ENCODE results near the gene RMI2.
A peak's percentile ranks its signal among the peaks of the same experiment; 100 is the strongest.
"Not testable (repeated sequence)": the region's sequence is repeated elsewhere in the genome, so short reads cannot be mapped to it uniquely, and the experiment has no call there.

Gene RMI2

GRCh38 chr16:11345040-11345862, at the start of gene RMI2:
Gene RMI2 (plus strand): TSS chr16:11345459. CDS start chr16:11345472, 13 bp downstream.
- peak within 1 kb of the TSS; percentile 56 for H3K9ac ChIP-seq (ENCODE audit: low read depth, low read length)
- no peaks in the 10 kb centered on the region for H3K9me3 ChIP-seq (ENCODE audit: control insufficient read depth, insufficient read depth, low read length)
- H3K4me1 ChIP-seq (ENCODE audit: insufficient read depth, low read length): peaks cover 16% of the 10 kb centered on the region
- H3K36me3 ChIP-seq (ENCODE audit: insufficient read depth, low read length): no peaks in the 10 kb centered on the region

- Histone ChIP-seq H3K36me3 (ENCODE audit: insufficient read depth, low read length) (no peaks in the 10 kb centered on the region), H3K9ac (ENCODE audit: low read depth, low read length) (no peak overlapping the region), H3K4me1 (ENCODE audit: insufficient read depth, low read length) (peaks cover 21% of the 10 kb centered on the region), H3K9me3 (ENCODE audit: control insufficient read depth, insufficient read depth, low read length) (no peaks in the 10 kb centered on the region)
These were observed 49.6 kb upstream of the RMI2 start for GRCh38 chr16:11295672-11296071.

- Histone ChIP-seq H3K36me3 (ENCODE audit: insufficient read depth, low read length) (no peaks in the 10 kb centered on the region), H3K9ac (ENCODE audit: low read depth, low read length) (no peak overlapping the region), H3K4me1 (ENCODE audit: insufficient read depth, low read length) (peaks cover 15% of the 10 kb centered on the region), H3K9me3 (ENCODE audit: control insufficient read depth, insufficient read depth, low read length) (no peaks in the 10 kb centered on the region)
These were observed 48.9 kb upstream of the RMI2 start for GRCh38 chr16:11296351-11296705.

GRCh38 chr16:11296706-11297491, 48.4 kb upstream of the RMI2 start:
- Histone ChIP-seq H3K36me3 (ENCODE audit: insufficient read depth, low read length) (no peaks in the 10 kb centered on the region), H3K4me1 (ENCODE audit: insufficient read depth, low read length) (peaks cover 14% of the 10 kb centered on the region), H3K9me3 (ENCODE audit: control insufficient read depth, insufficient read depth, low read length) (no peaks in the 10 kb centered on the region), H3K9ac (ENCODE audit: low read depth, low read length) (no peak overlapping the region)

- H3K4me1 ChIP-seq (ENCODE audit: insufficient read depth, low read length): peaks cover 14% of the 10 kb centered on the region
- H3K36me3 ChIP-seq (ENCODE audit: insufficient read depth, low read length): no peaks in the 10 kb centered on the region
- H3K9ac ChIP-seq (ENCODE audit: low read depth, low read length): no peak overlapping the region
- H3K9me3 ChIP-seq (ENCODE audit: control insufficient read depth, insufficient read depth, low read length): no peaks in the 10 kb centered on the region
These were observed 47.6 kb upstream of the RMI2 start for GRCh38 chr16:11297492-11298142.

- Histone ChIP-seq H3K36me3 (ENCODE audit: insufficient read depth, low read length) (no peaks in the 10 kb centered on the region), H3K9me3 (ENCODE audit: control insufficient read depth, insufficient read depth, low read length) (no peaks in the 10 kb centered on the region), H3K4me1 (ENCODE audit: insufficient read depth, low read length) (peaks cover 14% of the 10 kb centered on the region), H3K9ac (ENCODE audit: low read depth, low read length) (no peak overlapping the region)
These were observed 46.9 kb upstream of the RMI2 start for GRCh38 chr16:11298143-11298900.

- H3K4me1 ChIP-seq (ENCODE audit: insufficient read depth, low read length): peaks cover 14% of the 10 kb centered on the region
- not testable (repeated sequence) for H3K36me3 ChIP-seq (ENCODE audit: insufficient read depth, low read length); H3K9me3 ChIP-seq (ENCODE audit: control insufficient read depth, insufficient read depth, low read length); H3K9ac ChIP-seq (ENCODE audit: low read depth, low read length)
These were observed 46.2 kb upstream of the RMI2 start for GRCh38 chr16:11298950-11299547.

DNA sequence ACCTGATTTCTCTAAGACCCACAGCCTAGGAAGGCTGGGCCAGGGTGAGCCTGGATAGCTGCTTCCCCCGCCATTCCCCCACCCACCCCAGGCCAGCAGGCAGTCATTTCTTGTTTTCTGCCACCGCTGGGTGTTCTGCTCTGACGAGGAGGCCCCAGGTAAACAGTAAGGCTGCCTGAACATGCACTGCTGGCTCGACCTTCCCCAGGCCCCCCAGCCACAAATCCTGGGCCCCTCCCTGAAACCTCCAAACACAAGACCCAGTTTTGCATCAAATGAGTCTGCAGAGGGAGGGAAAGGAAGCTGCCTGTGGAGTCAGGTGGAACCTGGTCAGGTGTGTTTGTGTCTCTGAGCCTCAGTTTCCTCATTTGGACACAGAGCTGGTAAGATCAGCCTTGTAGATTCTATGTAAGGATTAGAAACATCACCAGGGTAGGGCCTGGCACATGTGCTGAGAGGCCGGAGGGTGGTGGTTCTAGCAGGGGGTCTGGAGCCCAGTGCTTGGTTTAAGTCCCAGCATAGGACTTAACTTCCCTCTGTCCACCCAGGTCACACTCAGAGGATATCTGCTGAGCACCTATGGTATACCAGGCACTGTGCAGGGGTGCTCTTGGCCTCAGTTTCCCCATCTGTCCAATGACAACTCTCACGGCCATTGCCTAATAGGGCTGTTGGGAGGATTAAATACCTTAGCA, 45.2 kb upstream of the RMI2 start:
- H3K9ac ChIP-seq (ENCODE audit: low read depth, low read length): no peak overlapping the region
- H3K4me1 ChIP-seq (ENCODE audit: insufficient read depth, low read length): peaks cover 14% of the 10 kb centered on the region
- no peaks in the 10 kb centered on the region for H3K36me3 ChIP-seq (ENCODE audit: insufficient read depth, low read length)
- H3K9me3 ChIP-seq (ENCODE audit: control insufficient read depth, insufficient read depth, low read length): no peaks in the 10 kb centered on the region

GRCh38 chr16:11300560-11300892, 44.7 kb upstream of the RMI2 start:
- no peaks in the 10 kb centered on the region for H3K9me3 ChIP-seq (ENCODE audit: control insufficient read depth, insufficient read depth, low read length)
- H3K36me3 ChIP-seq (ENCODE audit: insufficient read depth, low read length): no peaks in the 10 kb centered on the region
- H3K9ac ChIP-seq (ENCODE audit: low read depth, low read length): no peak overlapping the region
- H3K4me1 ChIP-seq (ENCODE audit: insufficient read depth, low read length): peaks cover 14% of the 10 kb centered on the region

DNA sequence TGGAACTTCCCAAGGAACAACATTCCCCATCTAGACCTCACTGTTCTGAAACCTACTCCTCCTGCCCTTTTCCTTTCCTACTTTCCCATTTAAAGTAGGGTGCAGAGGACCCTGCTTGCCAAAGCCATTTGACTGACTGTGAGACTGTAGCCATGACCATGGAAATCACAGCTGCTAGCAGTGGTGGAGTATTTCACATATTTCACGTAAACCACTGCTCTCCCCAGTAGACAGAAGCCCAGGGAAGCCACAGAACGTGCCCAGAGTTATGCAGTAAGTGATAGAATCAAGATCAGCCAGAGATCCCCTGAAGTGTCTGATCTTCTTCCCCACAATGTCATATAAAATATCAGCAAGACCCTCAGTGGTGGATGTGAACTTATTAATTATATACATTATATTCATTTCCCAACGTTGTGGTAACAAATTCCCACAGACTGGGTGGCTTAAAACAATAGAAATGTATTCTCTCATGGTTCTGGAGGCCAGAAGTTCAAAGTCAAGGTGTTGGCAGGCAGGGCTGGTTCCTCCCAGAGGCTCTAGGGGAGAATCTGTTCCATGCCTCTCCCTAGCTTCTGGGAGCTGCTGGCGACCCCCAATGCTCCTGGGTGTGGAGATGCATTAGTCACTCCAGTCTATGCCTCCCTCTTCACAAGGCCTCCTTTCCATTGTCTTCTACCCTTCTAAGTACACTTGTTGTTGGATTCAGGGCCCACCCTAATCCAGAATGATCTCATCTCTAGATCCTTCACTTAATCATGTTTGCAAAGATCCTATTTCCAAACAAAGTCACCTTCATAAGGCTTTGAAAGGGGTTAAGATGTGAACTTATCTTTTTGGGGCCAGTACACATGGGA, 43.4 kb upstream of the RMI2 start:
- Histone ChIP-seq H3K9me3 (ENCODE audit: control insufficient read depth, insufficient read depth, low read length) (no peaks in the 10 kb centered on the region), H3K4me1 (ENCODE audit: insufficient read depth, low read length) (peaks cover 12% of the 10 kb centered on the region), H3K36me3 (ENCODE audit: insufficient read depth, low read length) (no peaks in the 10 kb centered on the region), H3K9ac (ENCODE audit: low read depth, low read length) (no peak overlapping the region)

DNA sequence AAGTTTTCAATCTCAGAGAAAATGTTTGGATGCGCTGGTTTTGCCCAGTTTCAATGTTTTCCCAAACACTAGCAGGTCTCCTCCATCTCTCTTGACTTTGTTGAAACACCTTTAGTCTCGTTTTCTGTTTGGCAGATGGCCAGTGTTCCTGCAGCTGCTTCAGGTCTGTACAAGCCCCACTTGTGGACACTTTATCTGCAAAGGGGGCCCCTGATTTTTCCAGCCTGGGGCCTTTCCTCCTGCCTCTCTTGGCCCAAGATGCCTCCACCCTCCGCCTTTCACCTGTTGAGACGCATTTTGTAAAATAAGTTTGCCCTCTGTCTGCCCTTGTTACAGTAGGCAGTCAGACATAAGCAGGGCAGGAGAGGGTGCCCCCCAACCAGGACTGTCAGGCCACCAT, 42.3 kb upstream of the RMI2 start:
- 0 out of 2 replicates have a peak, but pooled peaks cover 2% of the 10 kb centered on the region for H3K4me1 ChIP-seq (ENCODE audit: insufficient read depth, low read length)
- H3K9ac ChIP-seq (ENCODE audit: low read depth, low read length): no peak overlapping the region
- H3K9me3 ChIP-seq (ENCODE audit: control insufficient read depth, insufficient read depth, low read length): no peaks in the 10 kb centered on the region
- no peaks in the 10 kb centered on the region for H3K36me3 ChIP-seq (ENCODE audit: insufficient read depth, low read length)

- no peaks in the 10 kb centered on the region for H3K36me3 ChIP-seq (ENCODE audit: insufficient read depth, low read length)
- H3K4me1 ChIP-seq (ENCODE audit: insufficient read depth, low read length): peaks cover 3% of the 10 kb centered on the region; the same call in 1 of the 2 replicates
- no peak overlapping the region for H3K9ac ChIP-seq (ENCODE audit: low read depth, low read length)
- H3K9me3 ChIP-seq (ENCODE audit: control insufficient read depth, insufficient read depth, low read length): no peaks in the 10 kb centered on the region
These were observed 41.7 kb upstream of the RMI2 start for GRCh38 chr16:11303405-11304138.
